Measurements from ENCODE around the gene HMGCLL1. TPM values are rescaled to one million over a fixed set of nuclear protein-coding genes. Genes with fewer than 3 reads are reported as not detected.
A peak's percentile ranks its signal among the peaks of the same experiment; 100 is the strongest.

HMGCLL1 gene
- not detected for polyA plus RNA-seq (2013, experiment 1 of 2; ENCODE audit: insufficient read length)
- polyA plus RNA-seq (2013, experiment 2 of 2; ENCODE audit: insufficient read length) = not detected

DNA sequence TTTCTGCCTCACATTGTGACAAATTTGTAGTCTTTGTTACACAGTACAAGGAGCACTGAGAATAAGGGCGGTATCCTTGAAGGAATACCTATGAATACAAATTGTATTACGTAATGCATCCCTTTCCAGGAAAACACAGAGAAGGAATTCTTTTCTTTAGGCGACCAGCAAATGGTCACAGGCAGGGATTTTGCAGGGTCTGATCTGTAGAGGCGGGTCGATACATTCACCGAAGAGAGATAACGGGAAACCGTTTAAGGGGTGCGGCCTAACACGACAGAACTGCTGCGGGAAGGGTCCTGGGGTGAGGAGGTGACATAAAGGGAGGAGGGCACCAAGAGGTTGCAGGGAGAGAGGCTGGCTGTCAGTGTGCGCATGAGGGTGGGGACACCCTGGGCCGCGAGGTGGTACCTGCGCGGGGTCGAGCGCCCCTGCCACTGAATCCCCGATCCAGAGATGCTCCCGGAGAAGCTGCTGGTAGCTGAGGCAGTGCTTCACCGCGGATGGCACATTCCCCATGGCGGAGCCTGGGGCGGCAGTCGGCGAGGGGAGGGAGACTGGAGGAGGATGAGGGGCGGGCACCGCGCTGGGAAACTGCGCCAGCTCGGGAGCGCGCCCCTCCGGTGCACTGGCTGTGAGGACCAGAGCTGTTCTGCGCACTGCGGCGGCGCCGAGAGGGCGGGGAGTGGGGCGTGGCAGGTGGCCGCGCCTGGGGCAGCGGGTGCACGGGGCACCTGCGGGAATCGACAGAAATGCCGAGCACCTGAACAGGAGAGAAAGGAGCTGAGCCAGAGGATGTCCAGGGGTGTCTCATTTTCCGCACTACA, at the start of gene HMGCLL1:
HMGCLL1 (minus strand) TSS at position 656 of the 827 bp plus-strand sequence; CDS start at position 519, 137 bp downstream.
- DNase-seq = peak; percentile 5

- DNase-seq = no peak
These were observed 43.0 kb upstream of the HMGCLL1 start for GRCh38 chr6:55621993-55622392.

GRCh38 chr6:55621244-55621643, 42.3 kb upstream of the HMGCLL1 start:
- DNase-seq = no peak

GRCh38 chr6:55617272-55617671, 38.3 kb upstream of the HMGCLL1 start:
- DNase-seq = peak; percentile 38

GRCh38 chr6:55604021-55604420, 25.0 kb upstream of the HMGCLL1 start:
- no peak for DNase-seq

- no peak for DNase-seq
These were observed 22.1 kb upstream of the HMGCLL1 start for GRCh38 chr6:55601120-55601519.

- DNase-seq = no peak
These were observed 15.4 kb upstream of the HMGCLL1 start for GRCh38 chr6:55594442-55594841.

- DNase-seq = no peak
These were observed 5.8 kb upstream of the HMGCLL1 start for GRCh38 chr6:55584654-55585354.

DNA sequence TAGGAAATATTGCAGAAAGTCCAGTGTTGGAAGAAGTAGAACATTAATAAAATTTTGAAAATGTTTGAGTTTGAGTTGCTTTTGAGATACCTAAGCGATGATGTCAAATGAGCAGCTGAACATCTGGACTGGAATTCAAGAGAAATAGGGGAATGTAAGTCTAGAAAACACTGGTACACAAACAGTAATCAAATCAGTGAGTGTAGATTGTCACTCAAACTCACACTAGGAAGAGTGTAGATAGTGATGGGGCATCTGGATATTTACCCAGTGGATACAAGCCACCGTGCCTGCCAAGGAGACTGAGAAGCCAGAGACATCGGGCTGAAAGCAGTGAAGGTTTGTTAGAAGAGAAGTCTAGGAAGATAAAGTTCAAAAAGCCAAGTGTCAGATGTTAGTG, 2.2 kb downstream of the HMGCLL1 start:
- no peak for DNase-seq

DNA sequence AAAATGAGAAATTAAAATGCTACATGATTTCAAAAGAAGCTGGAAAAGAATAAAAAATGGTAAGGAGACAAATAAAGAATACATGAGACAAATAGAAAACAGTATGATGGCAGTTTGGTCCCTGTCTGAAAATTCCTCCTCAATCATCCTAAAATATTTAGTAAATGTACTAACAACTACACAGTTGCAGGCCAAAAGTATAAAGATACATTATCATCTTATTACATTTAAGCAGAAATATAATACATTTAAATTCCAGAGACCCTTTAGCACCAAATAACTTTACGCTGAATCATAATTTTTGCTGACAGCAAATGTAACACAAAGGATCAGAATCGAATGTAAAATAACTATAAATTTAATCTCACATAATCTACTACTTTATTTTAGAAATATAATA, 4.4 kb downstream of the HMGCLL1 start:
- DNase-seq = no peak

- no peak for DNase-seq
These were observed 9.4 kb downstream of the HMGCLL1 start for GRCh38 chr6:55569638-55570037.

GRCh38 chr6:55568808-55569439, 10.1 kb downstream of the HMGCLL1 start:
- DNase-seq = no peak

- DNase-seq = no peak
These were observed 11.4 kb downstream of the HMGCLL1 start for GRCh38 chr6:55567558-55567957.

DNA sequence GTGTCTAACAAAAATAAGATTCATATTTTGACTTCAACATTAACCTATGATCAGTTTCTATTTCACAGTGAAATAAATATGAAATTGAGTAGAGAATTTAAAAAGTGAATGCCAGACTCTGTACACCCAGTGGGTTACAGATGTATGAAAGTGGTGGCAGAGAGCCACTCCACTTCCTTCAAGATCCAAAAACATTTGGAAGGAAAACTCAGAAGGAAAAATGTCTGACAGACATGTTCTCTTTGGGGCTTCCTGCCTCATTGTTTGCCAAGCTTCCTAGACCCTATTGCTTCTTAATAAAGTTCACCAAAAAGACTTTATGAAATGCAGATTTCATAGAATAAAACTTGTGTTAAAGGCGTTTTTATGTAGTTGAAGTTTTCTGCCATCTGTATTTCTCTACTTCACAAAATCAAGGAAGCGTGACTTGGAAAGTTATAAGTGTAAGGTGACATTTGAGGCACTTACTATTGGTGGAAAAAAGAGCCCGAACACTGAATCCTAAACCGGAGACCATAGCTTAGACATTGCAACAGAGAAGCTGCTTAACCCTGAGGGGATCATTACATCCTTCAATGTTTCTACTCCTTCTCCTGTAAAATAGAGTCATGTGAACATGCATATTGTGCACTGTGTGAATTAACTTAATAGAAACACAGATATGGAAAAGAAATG, 12.8 kb downstream of the HMGCLL1 start:
- DNase-seq = no peak

DNA sequence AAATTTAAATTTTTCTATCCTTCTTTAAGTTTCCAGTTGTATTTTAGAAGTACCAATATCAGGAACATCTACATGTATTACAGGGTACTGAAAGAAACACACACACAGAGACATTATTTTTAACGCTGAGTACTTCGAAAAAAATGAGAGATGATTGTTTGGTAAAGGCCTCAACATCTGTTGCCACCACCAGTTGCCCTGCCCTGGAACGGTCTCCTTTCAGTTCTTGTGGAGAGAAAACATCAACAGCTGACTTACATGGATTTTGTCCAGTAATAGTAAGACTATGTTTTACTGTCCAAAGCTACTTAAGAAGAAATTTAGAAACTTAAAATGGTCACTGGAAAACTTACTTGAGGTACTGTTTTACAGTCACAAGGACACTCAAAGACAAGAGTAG, 16.7 kb downstream of the HMGCLL1 start:
- DNase-seq = no peak

GRCh38 chr6:55560290-55560885, 18.6 kb downstream of the HMGCLL1 start:
- DNase-seq = no peak

- DNase-seq = no peak
These were observed 21.8 kb downstream of the HMGCLL1 start for GRCh38 chr6:55557146-55557545.

DNA sequence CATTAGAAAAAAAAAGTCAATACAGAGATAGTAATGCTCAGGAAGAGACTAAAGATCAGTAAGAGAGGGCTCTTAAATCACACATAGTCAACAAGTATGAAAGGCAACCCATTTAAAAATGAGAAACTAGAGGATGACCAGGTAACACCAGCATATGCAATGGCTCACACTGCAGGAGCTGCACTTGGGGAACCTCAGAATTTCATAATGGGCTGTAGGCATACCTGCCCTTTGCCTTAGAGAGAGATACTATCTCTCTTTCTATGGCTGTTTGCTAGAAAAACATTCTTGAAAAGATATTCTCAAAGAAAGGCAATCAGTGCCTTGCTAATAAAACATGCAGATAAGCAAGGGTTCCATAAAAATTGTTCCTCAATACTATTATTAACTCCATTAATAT, 33.2 kb downstream of the HMGCLL1 start:
- DNase-seq = no peak

- no peak for DNase-seq
These were observed 35.2 kb downstream of the HMGCLL1 start for GRCh38 chr6:55543633-55544309.

GRCh38 chr6:55541024-55541423, 38.0 kb downstream of the HMGCLL1 start:
- DNase-seq = no peak

DNA sequence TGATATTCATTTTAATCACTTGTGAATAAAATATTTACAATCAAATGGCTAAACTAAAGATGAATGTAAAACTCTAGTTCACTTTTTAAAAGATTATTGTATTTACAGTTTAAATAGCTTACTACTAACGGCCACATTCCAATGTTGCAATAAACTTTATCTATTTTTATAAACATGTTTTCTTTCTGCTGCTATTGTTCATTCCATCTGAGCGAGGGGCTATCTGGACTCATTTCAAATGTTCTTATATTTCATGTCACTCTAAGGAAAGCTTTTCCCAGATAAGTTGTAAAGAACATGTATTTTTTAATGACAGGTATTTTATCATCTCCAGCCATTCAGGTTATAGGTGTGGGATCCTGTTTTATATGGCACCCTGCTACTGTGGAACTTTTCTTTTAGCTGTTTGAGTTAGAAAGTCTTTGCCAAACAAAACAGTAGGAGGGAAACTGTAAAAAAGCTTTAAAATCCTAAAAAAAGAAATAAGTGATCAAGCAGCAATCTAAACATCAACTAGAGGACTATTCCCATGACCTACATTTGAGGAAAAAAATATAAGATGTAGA, 42.5 kb downstream of the HMGCLL1 start:
- no peak for DNase-seq

All from fibroblast of skin of abdomen (primary cell).